ENCODE results near the gene ROS1.

DNA sequence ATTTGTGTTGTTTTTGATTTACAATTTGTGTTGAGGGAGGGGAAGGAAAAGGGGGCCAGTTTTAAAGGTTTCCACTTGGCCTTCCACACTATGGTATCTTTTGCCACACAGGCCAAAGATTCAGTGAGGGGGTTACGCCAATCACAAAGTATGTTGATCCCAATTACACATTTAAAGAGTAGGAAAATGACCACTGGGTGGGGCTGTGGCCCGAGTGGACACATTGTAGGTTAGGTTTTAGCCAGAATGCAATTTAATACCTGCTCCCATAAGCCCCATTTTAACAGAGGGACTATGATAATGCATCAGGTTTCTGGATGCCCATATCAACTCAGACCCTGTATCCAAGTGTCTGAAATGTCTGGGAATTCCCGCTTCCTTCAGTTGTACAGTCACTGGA, 144.8 kb downstream of the ROS1 start:
- TF ChIP-seq, protein P1, sequence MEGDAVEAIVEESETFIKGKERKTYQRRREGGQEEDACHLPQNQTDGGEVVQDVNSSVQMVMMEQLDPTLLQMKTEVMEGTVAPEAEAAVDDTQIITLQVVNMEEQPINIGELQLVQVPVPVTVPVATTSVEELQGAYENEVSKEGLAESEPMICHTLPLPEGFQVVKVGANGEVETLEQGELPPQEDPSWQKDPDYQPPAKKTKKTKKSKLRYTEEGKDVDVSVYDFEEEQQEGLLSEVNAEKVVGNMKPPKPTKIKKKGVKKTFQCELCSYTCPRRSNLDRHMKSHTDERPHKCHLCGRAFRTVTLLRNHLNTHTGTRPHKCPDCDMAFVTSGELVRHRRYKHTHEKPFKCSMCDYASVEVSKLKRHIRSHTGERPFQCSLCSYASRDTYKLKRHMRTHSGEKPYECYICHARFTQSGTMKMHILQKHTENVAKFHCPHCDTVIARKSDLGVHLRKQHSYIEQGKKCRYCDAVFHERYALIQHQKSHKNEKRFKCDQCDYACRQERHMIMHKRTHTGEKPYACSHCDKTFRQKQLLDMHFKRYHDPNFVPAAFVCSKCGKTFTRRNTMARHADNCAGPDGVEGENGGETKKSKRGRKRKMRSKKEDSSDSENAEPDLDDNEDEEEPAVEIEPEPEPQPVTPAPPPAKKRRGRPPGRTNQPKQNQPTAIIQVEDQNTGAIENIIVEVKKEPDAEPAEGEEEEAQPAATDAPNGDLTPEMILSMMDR (IDR thresholded peaks at IDR 0.05 in 4 of 5, conservative IDR thresholded peaks at IDR 0.05 in 1 of 5): peak; percentile 5 to 67 (median 46)
- no peak for TF ChIP-seq POLR2A (IDR thresholded peaks at IDR 0.05)

Data from gastrocnemius medialis (tissue), 4 donors.